HL-60 (cell line): Measurements from ENCODE around the gene CCDC117.

ENCODE experiments used
- DNase-seq, 2 experiments: peaks; one replicate each; pipeline ENCODE4 v3.0.0-alpha.2; 2010 to 2020; ENCODE audit warnings: low read depth in 1 of 2, low spot score in 1 of 2
- H3K27ac ChIP-seq: fragments of 250-450 bp; sonication (Bioruptor Pico); replicated peaks from 2 replicates; pipeline ENCODE4 v1.5.1; 2020; ENCODE audit warnings: mild to moderate bottlenecking, moderate library complexity
- H3K27me3 ChIP-seq: fragments of 250-450 bp; sonication (Bioruptor Pico); 2 replicates; pipeline ENCODE4 v1.5.1; 2021; ENCODE audit warnings: mild to moderate bottlenecking, moderate library complexity; ENCODE audit not compliant: insufficient read depth, poor library complexity, severe bottlenecking
- H3K4me3 ChIP-seq: replicated peaks from 2 replicates; pipeline ENCODE4 v1.5.1; 2011; ENCODE audit warnings: mild to moderate bottlenecking, control low read depth, low read length; ENCODE audit not compliant: insufficient read depth
- CTCF ChIP-seq: IDR thresholded peaks from one replicate; pipeline ENCODE4 v1.5.1; 2011; ENCODE audit warnings: low read length, control low read depth, inconsistent platforms; ENCODE audit not compliant: insufficient read depth
- GABPA ChIP-seq: IDR thresholded peaks from 2 replicates; pipeline ENCODE4 v1.6.1; 2012; ENCODE audit warnings: low read depth
- POLR2AphosphoS5 ChIP-seq: IDR thresholded peaks from 2 replicates; pipeline ENCODE4 v1.6.1; 2012; ENCODE audit warnings: low read depth
- REST ChIP-seq: IDR thresholded peaks from 2 replicates; pipeline ENCODE4 v1.6.1; 2012; ENCODE audit warnings: low read depth; ENCODE audit not compliant: insufficient replicate concordance
- SPI1 ChIP-seq: IDR thresholded peaks from 2 replicates; pipeline ENCODE4 v1.6.1; 2012; ENCODE audit warnings: low read depth, mild to moderate bottlenecking, borderline replicate concordance

CCDC117 gene

GRCh38 chr22:28766628-28767027, 5.9 kb upstream of the CCDC117 start:
- TF ChIP-seq GABPA (no peak), SPI1 (no peak), REST (no peak), POLR2AphosphoS5 (no peak), CTCF (no peak)
- no peak for DNase-seq
- no peak overlapping the region for H3K4me3 ChIP-seq
- no peaks in the 10 kb centered on the region for H3K27me3 ChIP-seq
- no peak overlapping the region for H3K27ac ChIP-seq

GRCh38 chr22:28768701-28769393, 3.6 kb upstream of the CCDC117 start:
- H3K4me3 ChIP-seq, result no peak overlapping the region
- TF ChIP-seq REST, result no peak
- no peak for TF ChIP-seq GABPA
- no peak for TF ChIP-seq CTCF
- no peak for TF ChIP-seq SPI1
- no peak for TF ChIP-seq POLR2AphosphoS5
- H3K27ac ChIP-seq, result no peak overlapping the region
- no peaks in the 10 kb centered on the region for H3K27me3 ChIP-seq
- DNase-seq, result no peak

- TF ChIP-seq REST (no peak), GABPA (no peak), POLR2AphosphoS5 (no peak), CTCF (no peak), SPI1 (no peak)
- Histone ChIP-seq H3K4me3 (no peak overlapping the region), H3K27me3 (no peaks in the 10 kb centered on the region), H3K27ac (no peak overlapping the region)
- no peak for DNase-seq
Measured at GRCh38 chr22:28769394-28770085, 3.0 kb upstream of the CCDC117 start.
